Astrocyte (in vitro differentiated cells and primary cell): ENCODE results near the gene EPHB4.

Experiments used
- CTCF ChIP-seq: IDR thresholded peaks from 2 replicates; pipeline ENCODE4 v1.5.1; 2011; ENCODE audit warnings: low read depth, mild to moderate bottlenecking, inconsistent platforms, low read length, moderate library complexity; ENCODE audit not compliant: insufficient read depth
- EZH2 ChIP-seq: IDR thresholded peaks from 2 replicates; pipeline ENCODE4 v1.6.1; 2012; ENCODE audit warnings: mild to moderate bottlenecking, low read length, inconsistent platforms; ENCODE audit not compliant: insufficient read depth

GRCh38 chr7:100825215-100825671, 2.1 kb downstream of the EPHB4 start:
- TF ChIP-seq CTCF (no peak), EZH2 (no peak)
